ENCODE measurements around the gene NT5E. TPM values are rescaled to one million over a fixed set of nuclear protein-coding genes. Genes with fewer than 3 reads are reported as not detected.
A peak's percentile ranks its signal among the peaks of the same experiment; 100 is the strongest.

The NT5E gene
- total RNA-seq, 2 experiments from 2014 or later, result not detected

DNA sequence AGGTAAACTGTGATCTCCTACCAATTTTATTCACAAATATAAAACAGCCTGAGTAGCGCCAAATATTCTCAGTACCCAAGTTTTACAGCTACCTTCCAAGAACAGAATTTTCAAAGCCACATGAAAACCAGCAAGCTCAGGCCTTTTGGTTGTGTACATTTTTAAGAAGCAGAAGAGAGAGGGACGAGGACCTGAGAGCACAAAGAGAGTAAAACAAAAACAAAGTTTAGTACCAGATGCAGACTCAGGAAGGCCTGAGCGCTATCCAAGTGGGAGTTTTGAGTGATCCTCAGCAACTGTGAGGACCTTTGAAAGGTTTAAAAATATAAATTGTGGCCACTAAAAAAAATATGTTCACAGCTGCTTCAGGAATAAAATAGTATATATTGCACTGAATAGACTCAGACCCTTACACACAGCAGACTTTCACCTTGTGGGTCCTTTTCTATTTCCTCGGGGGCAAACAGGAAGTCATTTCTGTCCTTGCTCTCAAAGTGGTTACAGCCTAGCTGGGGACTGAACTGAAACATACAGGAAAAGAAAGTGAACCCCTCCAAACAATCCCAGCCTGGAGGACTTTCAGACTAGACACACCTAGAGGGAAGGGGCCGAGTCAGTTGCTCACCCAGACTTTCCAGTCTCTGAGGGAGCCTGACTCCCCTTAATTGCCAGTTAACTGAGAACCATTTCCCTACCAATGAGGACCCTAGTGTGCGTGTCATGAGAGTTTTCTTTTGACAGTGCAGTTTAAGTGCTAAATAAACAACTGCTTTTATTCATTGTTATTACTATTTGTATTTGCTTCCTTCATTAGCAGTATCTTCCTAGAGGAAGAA, 48.5 kb upstream of the NT5E start:
- Histone ChIP-seq H3K79me2 (ENCODE audit: insufficient read depth, low read depth, low read length) (no peaks in the 10 kb centered on the region), H3K4me1 (ENCODE audit: insufficient read depth, low read length, poor library complexity, severe bottlenecking) (no peaks in the 10 kb centered on the region), H4K20me1 (ENCODE audit: insufficient read depth, low read length) (no peaks in the 10 kb centered on the region), H3K27ac (ENCODE audit: low read depth, low read length, poor library complexity, severe bottlenecking) (no peak overlapping the region), H3K4me3 (ENCODE audit: low read depth, low read length, poor library complexity, severe bottlenecking) (no peak overlapping the region), H3K9me2 (ENCODE audit: insufficient read depth, low read length) (no peaks in the 10 kb centered on the region), H2AFZ (ENCODE audit: low read length) (peak overlapping the region; percentile 7; the same call in 1 of the 2 replicates), H3K9me3 (ENCODE audit: low read length) (no peaks in the 10 kb centered on the region), H3K4me2 (ENCODE audit: low read length) (no peak overlapping the region), H3K36me3 (ENCODE audit: insufficient read depth, low read length) (no peaks in the 10 kb centered on the region)
- ChIA-PET CTCF (ENCODE audit: unreplicated experiment) (no interaction called here), POLR2A (interaction anchor here (1.3 kb wide), 1 partner anchor 15 kb away, joined by 3 read pairs; no protein-coding TSS in a partner anchor)
- TF ChIP-seq EZH2phosphoT487 (IDR thresholded peaks at IDR 0.05; ENCODE audit: borderline replicate concordance, low read depth, low read length) (no peak), CTCF (conservative IDR thresholded peaks at IDR 0.05; ENCODE audit: low read length) (no peak)
- no peak for DNase-seq (ENCODE audit: low spot score)
- no TSS peak for BruUV-seq (replicated peaks)
- intact Hi-C loops (cut with micrococcal nuclease; ENCODE audit: unreplicated experiment), result no loop called here

GRCh38 chr6:85402071-85402470, 47.8 kb upstream of the NT5E start:
- Histone ChIP-seq H3K27ac (ENCODE audit: low read depth, low read length, poor library complexity, severe bottlenecking) (no peak overlapping the region), H3K9me2 (ENCODE audit: insufficient read depth, low read length) (no peaks in the 10 kb centered on the region), H3K4me2 (ENCODE audit: low read length) (no peak overlapping the region), H3K9me3 (ENCODE audit: low read length) (no peaks in the 10 kb centered on the region), H3K79me2 (ENCODE audit: insufficient read depth, low read depth, low read length) (no peaks in the 10 kb centered on the region), H4K20me1 (ENCODE audit: insufficient read depth, low read length) (no peaks in the 10 kb centered on the region), H2AFZ (ENCODE audit: low read length) (no peak overlapping the region), H3K4me3 (ENCODE audit: low read depth, low read length, poor library complexity, severe bottlenecking) (no peak overlapping the region), H3K36me3 (ENCODE audit: insufficient read depth, low read length) (no peaks in the 10 kb centered on the region), H3K4me1 (ENCODE audit: insufficient read depth, low read length, poor library complexity, severe bottlenecking) (no peaks in the 10 kb centered on the region)
- BruUV-seq (replicated peaks), result no TSS peak
- intact Hi-C loops (cut with micrococcal nuclease; ENCODE audit: unreplicated experiment), result no loop called here
- ChIA-PET CTCF (ENCODE audit: unreplicated experiment) (no interaction called here), POLR2A (interaction anchor here (0.6 kb wide), 1 partner anchor 59 kb away, joined by 3 read pairs; no protein-coding TSS in a partner anchor)
- TF ChIP-seq EZH2phosphoT487 (IDR thresholded peaks at IDR 0.05; ENCODE audit: borderline replicate concordance, low read depth, low read length) (no peak), CTCF (conservative IDR thresholded peaks at IDR 0.05; ENCODE audit: low read length) (no peak)
- DNase-seq (ENCODE audit: low spot score), result no peak

DNA sequence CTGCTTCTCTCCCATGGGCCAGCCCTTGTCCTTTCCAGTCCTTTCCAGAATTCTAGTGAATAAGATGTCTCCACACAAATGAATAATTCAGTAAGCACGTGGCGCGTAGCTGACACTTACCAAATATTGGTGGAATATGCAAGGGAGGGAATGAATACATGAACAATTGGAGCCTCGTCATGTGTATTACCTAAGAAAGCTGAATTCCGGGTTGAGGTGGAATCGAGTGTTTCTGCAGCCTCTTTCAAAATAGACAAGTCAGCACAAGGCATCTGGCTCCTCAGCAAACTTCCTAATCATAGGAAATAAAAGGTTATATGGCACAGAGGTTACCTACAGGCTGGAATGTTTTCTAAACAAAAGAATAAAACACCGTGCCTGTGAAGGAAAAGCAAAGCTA, 47.0 kb upstream of the NT5E start:
- Histone ChIP-seq H3K27ac (ENCODE audit: low read depth, low read length, poor library complexity, severe bottlenecking) (no peak overlapping the region), H4K20me1 (ENCODE audit: insufficient read depth, low read length) (no peaks in the 10 kb centered on the region), H3K9me2 (ENCODE audit: insufficient read depth, low read length) (no peaks in the 10 kb centered on the region), H3K4me3 (ENCODE audit: low read depth, low read length, poor library complexity, severe bottlenecking) (no peak overlapping the region), H2AFZ (ENCODE audit: low read length) (no peak overlapping the region), H3K4me1 (ENCODE audit: insufficient read depth, low read length, poor library complexity, severe bottlenecking) (no peaks in the 10 kb centered on the region), H3K4me2 (ENCODE audit: low read length) (no peak overlapping the region), H3K9me3 (ENCODE audit: low read length) (no peaks in the 10 kb centered on the region), H3K36me3 (ENCODE audit: insufficient read depth, low read length) (no peaks in the 10 kb centered on the region), H3K79me2 (ENCODE audit: insufficient read depth, low read depth, low read length) (no peaks in the 10 kb centered on the region)
- DNase-seq (ENCODE audit: low spot score), result no peak
- no peak for TF ChIP-seq CTCF (conservative IDR thresholded peaks at IDR 0.05; ENCODE audit: low read length)
- TF ChIP-seq EZH2phosphoT487 (IDR thresholded peaks at IDR 0.05; ENCODE audit: borderline replicate concordance, low read depth, low read length), result no peak
- intact Hi-C loops (cut with micrococcal nuclease; ENCODE audit: unreplicated experiment), result no loop called here
- ChIA-PET POLR2A (no interaction called here), CTCF (ENCODE audit: unreplicated experiment) (no interaction called here)
- no TSS peak for BruUV-seq (replicated peaks)
